ENCODE results near the gene ACAD8.
A peak's percentile ranks its signal among the peaks of the same experiment; 100 is the strongest.
"Not testable (repeated sequence)": the region's sequence is repeated elsewhere in the genome, so short reads cannot be mapped to it uniquely, and the experiment has no call there.

ACAD8 gene

DNA sequence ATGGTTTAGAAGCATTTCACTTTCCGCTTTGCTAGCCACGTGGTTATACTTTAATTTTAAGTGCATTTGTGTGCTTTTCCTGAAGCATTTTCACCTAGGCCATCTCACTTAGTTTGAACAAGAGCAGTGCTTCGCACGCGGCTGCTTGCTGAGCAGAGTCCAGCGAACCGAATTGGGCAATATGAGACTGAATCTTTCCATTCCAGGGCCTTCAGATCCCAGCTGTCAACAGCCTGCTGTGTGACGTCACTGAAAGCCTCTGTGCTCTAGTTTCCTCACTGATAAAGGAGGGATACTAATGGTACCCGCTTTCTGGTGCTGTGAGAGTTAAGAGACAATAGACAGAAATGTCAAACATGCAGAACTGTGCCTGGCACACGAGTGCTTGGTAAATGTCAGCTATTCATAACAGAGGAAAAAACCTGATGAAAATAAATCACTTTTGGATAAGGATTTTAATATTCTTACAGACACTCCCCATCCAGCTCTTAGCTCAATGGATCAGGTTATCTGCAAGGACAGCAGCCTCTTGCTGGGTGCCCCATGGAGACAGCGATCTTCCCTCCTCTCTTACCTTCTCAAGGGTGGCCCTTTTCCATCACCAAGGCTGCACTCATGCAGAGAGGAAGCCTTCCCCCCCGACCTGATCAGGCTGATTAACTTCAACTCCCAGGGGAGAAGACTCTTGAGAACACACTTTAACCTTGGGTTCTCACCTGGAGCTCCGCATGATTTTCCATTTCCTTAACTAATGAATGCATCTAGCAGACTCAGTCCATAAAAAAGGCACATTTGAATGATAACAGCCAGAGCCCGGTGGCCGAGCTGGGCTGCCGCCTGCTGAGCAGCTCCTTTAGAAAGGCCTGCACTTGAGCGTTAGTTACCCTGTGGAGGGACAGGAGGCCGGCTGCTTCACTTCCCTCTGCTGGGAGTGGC is 19.3 kb downstream of the ACAD8 start:
- H3K27ac Mint-ChIP-seq, result no peak overlapping the region

DNA sequence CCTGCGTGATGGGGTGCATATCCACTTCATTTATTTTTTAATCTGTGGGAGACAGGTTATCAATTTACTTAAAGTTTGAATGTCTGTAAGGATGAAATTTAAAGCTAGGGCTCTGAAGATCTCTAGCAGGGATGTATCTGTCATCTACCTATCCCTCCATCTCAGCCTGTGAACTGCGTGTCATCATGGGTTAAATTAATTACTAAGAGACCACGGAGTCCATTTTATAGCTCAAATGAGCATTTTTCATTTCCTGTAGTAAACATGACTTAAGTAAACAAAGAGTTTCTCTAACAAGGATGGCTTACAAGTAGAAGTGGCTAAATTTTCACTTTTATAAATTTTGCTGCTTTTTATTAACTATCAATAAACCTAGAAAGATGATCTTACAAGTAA is 19.9 kb downstream of the ACAD8 start:
- Mint-ChIP-seq H3K4me1 (peaks cover 70% of the 10 kb centered on the region), H3K27me3 (peaks cover 7% of the 10 kb centered on the region), H3K27ac (no peak overlapping the region), H3K4me3 (peak overlapping the region in 1 of 2 donors; percentile 45), H3K9me3 (no peaks in the 10 kb centered on the region)
- DNase-seq (no peak), ATAC-seq (no peak)

More for the DNA sequence above, 19.3 kb downstream of the ACAD8 start:
- Mint-ChIP-seq H3K4me1 (peaks cover 68% of the 10 kb centered on the region), H3K27me3 (peaks cover 7% of the 10 kb centered on the region), H3K9me3 (no peaks in the 10 kb centered on the region), H3K4me3 (peak overlapping the region in 1 of 2 donors; percentile 45)
- DNase-seq (no peak), ATAC-seq (no peak)

DNA sequence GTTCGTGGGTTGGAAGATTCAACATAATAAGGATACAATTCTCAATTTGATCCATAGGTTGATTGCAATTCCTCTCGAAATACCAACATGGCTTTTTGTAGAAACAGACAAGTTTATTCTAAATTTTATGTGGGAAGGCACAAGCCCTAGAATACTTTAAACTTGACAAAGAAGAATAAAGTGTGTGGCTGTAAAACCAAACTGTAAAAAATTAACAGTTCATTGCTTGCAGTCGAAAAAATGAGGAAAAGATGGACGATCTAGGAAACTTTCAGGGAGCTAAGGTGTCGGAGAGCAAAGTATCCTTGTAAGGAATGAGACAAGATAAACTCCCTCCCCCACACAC is 21.8 kb downstream of the ACAD8 start:
- H3K27me3 Mint-ChIP-seq, result peaks cover 7% of the 10 kb centered on the region
- peak overlapping the region; percentile 97 to 98 for H3K27ac Mint-ChIP-seq
- ATAC-seq (no peak), DNase-seq (no peak)
- H3K9me3 Mint-ChIP-seq, result no peaks in the 10 kb centered on the region
- H3K4me3 Mint-ChIP-seq, result peak overlapping the region; percentile 93 to 95
- H3K4me1 Mint-ChIP-seq, result peaks cover 76% of the 10 kb centered on the region

DNA sequence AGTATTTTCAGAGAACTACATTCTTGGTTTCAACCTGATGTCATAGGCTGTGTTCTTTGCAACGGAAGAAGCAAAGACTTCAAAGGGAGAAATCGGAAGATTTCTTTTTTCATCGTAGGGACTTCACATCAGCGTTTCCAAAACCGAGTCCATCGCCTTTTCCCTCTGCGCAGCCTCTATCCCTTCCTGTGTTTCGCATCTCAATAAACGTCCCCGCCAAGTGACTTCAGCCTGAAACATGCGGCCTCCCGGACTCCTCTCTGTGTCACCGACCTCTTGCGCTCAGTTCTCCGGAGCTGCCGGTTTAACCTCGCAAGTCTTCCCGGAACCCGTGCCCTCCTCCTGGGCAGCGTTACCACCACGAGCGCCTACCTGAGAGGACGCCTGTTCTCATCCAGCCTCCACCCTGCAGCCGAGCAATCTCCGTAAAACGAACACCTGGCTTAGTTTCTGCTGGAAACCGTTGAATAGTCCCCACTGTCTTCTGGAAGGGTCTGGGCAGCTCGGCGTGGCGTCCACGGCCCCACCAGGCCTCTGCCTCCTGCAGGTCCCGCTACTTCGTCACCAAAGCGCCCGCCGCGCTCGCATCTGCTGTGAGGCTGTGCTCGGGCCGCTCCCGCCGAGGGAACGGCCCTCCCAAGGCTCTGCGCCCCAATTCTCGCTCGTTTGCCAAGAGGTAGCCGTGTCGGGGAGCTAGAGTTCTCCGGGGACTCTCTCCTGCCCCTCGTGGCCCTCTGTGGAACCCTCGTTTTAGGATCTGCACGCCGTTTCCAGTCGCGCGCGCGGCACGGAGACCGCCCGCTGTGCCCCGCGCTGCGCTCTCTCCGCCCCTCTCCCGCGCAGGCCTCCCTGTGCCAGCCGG is 22.4 kb downstream of the ACAD8 start, which contains the start of gene GLB1L3:
Gene GLB1L3 (plus strand): TSS at position 846 of the 862 bp plus-strand sequence. CDS start 362 bp downstream, outside the sequence.
- H3K27ac Mint-ChIP-seq, result peak within 1 kb of the TSS; percentile 97 to 98
- H3K4me1 Mint-ChIP-seq, result peaks cover 70% of the 10 kb centered on the region
- no peaks in the 10 kb centered on the region for H3K9me3 Mint-ChIP-seq
- peak within 1 kb of the TSS; percentile 93 to 95 for H3K4me3 Mint-ChIP-seq
- peak; percentile 83 to 86 for DNase-seq
- peak; percentile 93 for ATAC-seq
- peaks cover 7% of the 10 kb centered on the region for H3K27me3 Mint-ChIP-seq

DNA sequence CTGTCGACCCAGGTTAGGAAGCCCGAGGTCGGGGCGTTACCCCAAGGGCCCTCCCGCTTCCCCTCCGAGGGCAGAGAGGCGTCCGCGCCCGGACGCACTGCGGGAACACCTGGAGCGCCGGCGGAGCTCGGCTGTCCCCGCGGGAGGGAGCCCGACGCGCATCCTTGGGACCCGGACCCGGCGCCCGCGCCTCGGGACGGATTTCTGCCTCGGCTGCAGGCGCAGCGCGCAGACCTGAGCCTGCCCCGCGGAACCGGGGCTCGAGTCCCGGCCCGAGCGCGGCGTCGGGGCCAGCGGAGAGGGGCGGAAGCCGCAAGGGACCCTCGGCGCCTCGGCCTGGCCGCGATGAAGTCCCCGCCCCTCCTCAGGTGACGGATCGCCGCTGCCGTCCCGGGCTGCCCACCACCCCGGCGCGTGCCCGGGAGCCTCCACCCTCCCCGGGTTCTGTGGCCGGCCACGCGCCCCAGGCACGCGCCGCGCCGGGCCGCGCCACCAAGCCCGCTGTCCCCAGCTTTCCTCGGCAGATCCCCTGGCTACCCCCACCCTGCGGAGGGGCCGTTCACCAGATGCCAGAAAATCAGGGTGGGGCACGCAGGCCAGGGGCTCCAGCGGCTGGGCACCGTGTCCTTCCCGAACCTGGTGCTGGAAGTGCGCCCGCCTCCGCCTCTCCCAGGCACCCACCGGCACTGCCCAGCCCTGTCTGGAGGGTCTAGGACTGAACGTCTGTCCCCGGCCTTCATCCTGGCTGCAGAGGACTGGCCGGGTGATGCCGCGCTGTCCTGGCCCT is 23.2 kb downstream of the ACAD8 start:
- Mint-ChIP-seq H3K4me1 (peaks cover 61% of the 10 kb centered on the region), H3K27me3 (peaks cover 7% of the 10 kb centered on the region), H3K4me3 (peak overlapping the region; percentile 93 to 95), H3K9me3 (no peaks in the 10 kb centered on the region), H3K27ac (peak overlapping the region; percentile 97 to 98)
- DNase-seq, result peak; percentile 29 to 30
- ATAC-seq, result peak; percentile 47

DNA sequence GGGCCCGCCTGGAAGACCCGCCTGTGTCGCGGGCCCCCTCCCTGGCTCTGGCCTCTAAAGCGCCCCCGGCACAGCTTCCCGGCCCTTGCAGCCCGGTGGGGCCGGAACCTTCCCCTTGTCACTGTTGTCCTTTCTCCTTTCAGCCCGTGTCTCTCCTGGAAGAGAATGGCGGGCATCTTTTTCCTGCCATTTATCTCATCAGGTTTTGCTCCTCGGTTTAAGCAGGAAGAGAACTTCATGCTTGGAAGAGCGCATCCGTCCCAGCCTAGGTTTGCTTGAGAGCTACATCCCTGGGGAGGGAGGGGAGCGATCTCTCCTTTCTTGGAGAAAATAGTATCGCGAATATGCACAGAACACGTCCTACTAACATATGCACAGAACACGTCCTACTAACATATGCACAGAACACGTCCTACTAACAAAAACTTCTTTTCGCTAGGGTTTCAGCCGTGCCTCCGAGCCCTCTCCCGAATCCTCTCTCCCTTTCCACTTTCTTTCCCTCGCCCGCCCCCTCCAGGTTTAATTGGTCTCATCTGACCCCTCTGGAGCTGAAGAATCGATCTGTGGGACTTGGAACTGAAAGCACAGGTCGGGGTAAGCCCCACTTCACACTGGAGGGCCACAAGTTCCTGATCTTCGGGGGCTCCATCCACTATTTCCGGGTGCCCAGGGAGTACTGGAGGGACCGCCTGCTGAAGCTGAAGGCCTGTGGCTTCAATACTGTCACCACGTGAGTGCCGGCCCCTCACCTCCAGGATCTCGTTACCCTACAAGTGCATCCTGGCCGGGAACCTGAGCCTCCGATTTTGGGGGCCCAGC is 24.0 kb downstream of the ACAD8 start:
- Mint-ChIP-seq H3K27ac (no peak overlapping the region), H3K4me1 (peaks cover 56% of the 10 kb centered on the region), H3K4me3 (peak overlapping the region; percentile 87 to 89), H3K27me3 (peaks cover 7% of the 10 kb centered on the region), H3K9me3 (no peaks in the 10 kb centered on the region)
- ATAC-seq, result no peak
- DNase-seq, result no peak

DNA sequence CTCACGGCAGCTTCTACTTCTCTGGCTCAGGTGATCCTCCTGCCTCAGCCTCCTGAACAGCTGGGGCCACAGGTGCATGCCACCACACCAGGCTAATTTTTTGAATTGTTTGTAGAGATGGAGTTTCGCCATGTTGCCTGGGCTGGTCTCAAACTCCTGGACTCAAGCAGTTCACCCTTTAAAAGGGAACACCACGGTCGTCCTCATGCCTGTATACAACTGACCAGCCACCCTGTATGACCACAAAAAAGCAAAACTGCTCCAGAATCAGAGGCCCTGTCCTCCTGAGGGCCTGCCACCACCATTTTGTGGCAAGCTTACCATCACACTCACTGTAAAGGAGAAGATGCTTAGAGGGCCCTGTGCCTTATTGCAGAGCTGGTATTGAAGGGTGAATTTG is 25.0 kb downstream of the ACAD8 start:
- DNase-seq, result no peak
- Mint-ChIP-seq H3K4me3 (no peak overlapping the region), H3K27me3 (peaks cover 7% of the 10 kb centered on the region), H3K27ac (no peak overlapping the region), H3K4me1 (peaks cover 47% of the 10 kb centered on the region), H3K9me3 (no peaks in the 10 kb centered on the region)
- no peak for ATAC-seq

DNA sequence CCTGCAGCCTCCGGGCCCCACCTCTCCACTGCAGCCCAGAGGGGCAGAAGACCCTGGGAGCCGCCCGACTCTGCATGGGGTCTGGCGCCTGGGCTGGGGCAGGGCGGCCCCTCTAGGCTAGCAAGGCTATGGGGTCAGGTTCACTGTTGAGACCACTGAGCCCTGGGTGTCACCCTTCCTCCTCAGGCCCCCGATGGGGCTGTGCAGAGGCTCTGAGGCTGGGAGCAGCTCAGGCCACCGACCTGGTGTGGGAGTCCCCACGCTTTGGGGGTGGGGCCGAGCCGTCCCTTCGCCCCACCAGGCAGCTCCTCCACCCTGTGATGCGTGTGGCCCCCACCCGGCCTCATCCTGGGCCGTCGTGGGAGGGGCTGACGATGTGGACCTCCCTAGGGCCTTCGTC is 28.3 kb downstream of the ACAD8 start:
- not testable (repeated sequence) for H3K27me3 Mint-ChIP-seq, DNase-seq, H3K27ac Mint-ChIP-seq, H3K9me3 Mint-ChIP-seq, H3K4me3 Mint-ChIP-seq
- ATAC-seq, result peak; percentile 54
- H3K4me1 Mint-ChIP-seq, result peaks cover 23% of the 10 kb centered on the region

DNA sequence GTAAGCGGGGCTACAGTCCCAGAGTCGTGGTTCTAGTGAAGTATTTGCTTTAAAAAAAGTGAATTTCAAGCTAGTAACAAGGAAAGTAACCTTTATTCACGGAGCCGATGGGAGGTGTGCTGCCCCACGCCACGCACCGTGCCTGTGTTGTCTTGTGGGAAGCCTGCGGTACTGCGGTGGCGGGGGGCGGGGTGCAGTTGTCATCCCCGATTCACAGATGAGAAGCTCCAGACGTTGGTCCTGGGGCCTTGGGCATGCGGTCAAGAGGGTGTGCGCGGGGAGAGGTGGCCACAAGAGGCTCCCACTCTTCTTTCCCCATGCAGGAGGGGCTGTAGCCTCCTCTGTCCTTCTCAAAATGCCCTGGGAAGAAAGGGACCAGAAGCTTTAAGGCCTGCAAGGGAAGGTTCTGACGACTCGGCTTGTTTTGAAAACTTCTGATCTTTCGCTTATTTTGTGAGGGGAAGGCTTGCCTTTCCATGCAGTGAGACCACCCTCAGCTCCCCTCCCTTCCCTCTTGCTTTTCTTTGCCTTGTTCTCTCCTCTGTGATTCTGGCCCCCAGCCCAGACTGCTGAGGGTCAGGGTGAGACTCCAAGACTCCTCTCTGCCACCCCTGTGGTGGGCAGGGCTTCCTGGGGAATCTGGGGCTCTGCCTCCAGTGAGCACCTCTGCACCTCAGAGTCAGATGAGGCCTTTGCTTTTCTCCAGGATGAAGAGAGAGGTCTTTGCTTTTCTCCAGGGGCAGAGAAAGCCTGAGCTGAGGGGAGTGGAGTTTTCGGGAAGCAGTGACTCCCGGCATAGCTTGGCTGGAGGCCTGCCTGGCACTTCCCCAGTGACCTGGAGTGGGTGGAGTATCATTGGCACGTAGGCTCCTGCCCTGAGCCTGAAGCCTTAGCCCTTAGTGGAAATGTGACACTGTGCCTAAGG is 29.0 kb downstream of the ACAD8 start:
- no peak overlapping the region for H3K4me3 Mint-ChIP-seq
- peaks cover 18% of the 10 kb centered on the region for H3K4me1 Mint-ChIP-seq
- peaks cover 2% of the 10 kb centered on the region for H3K27me3 Mint-ChIP-seq
- DNase-seq (no peak), ATAC-seq (no peak)
- no peak overlapping the region for H3K27ac Mint-ChIP-seq
- no peaks in the 10 kb centered on the region for H3K9me3 Mint-ChIP-seq

DNA sequence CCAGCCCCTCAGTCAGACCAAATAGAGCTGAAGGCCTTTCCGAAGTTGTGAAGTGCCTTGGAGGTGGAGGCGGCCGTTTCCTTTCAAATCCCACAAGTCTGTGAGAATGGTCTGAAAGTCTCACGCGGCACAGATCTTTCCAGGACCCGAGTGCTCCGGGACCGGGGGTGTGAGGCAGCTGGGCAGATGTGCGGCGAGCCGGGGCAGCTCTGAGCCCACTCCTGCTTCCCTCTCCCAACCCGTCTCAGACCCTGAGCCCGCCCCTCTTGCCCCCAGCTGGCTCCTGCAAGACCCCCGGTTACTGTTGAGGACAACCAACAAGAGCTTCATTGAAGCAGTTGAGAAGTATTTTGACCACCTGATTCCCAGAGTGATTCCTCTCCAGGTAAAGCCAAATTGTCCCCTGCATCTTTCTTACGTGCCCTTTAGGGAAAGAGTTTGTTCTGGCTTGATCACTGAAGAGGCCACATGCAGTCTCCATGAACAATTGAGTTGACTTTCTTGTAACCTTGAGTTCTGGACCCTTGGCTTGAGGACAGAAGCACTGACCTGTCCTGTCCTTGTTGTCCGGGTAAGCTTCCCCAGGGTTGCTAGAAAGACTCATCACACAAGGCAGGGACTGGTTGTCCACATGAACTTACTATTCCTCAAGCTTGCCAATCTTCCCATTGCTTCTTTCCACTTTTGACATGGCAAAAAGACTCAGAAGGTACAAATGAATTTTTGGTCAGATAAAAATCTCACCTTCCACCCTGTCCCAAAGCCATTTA is 30.3 kb downstream of the ACAD8 start:
- H3K9me3 Mint-ChIP-seq, result no peaks in the 10 kb centered on the region
- H3K27ac Mint-ChIP-seq, result no peak overlapping the region
- H3K4me3 Mint-ChIP-seq, result no peak overlapping the region
- DNase-seq, result no peak
- H3K4me1 Mint-ChIP-seq, result peaks cover 9% of the 10 kb centered on the region
- no peak for ATAC-seq
- no peaks in the 10 kb centered on the region for H3K27me3 Mint-ChIP-seq

DNA sequence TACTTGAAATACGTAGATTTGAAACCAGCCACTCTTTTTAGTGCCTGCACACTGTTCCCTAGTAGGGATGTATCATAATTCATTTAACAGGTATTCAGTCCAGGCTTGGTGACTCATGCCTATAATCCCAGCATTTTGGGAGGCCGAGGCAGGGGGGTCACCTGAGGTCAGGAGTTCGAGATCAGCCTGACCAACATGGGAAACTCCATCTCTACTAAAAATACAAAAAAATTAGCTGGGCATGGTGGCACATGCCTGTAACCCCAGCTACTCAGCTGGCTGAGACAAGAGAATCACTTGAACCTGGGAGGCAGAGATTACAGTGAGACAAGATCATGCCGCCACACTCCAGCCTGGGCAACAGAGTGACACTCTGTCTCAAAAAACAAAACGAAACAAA is 31.0 kb downstream of the ACAD8 start:
- not testable (repeated sequence) for H3K27ac Mint-ChIP-seq, H3K4me1 Mint-ChIP-seq, H3K27me3 Mint-ChIP-seq, DNase-seq, H3K4me3 Mint-ChIP-seq, H3K9me3 Mint-ChIP-seq, ATAC-seq

DNA sequence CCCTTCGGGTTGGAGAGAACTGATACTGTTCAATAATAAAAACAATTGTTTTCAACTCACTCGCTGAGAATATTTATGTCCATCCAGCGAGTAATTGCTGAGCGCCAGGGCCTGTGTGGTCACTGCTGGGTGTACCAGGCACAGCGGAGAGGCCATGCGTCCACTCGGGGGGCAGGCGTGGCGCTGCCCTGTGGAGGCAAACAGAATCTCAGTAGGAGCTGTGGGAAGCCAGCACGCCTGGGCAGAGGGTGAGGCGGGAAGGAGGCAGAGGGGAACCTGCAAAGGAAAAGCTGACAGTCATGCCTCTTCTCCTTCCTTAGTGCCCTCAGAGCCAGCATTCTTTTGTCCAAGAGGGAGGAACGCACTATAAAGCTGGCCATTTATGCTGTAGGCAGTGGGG is 34.2 kb downstream of the ACAD8 start:
- no peak overlapping the region for H3K4me3 Mint-ChIP-seq
- no peaks in the 10 kb centered on the region for H3K4me1 Mint-ChIP-seq
- no peak for DNase-seq
- H3K27me3 Mint-ChIP-seq, result no peaks in the 10 kb centered on the region
- ATAC-seq, result no peak
- no peak overlapping the region for H3K27ac Mint-ChIP-seq
- H3K9me3 Mint-ChIP-seq, result no peaks in the 10 kb centered on the region

DNA sequence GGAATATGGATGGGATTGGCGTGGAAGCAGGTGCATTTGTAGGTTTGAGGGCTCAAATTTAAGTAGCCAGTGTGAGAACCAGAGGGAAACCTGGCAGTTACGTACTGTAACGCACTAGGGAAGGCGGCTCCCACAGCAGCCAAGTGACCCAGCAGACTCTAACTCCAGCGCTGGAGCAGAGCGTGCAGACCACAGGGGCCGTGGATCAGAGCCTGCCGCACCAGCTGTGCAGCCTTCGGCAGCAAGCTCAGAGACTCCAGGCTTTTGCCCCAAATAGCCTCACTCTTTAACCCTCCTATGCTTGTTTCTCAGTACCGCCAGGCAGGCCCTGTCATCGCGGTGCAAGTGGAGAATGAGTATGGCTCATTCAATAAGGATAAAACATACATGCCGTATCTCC is 35.1 kb downstream of the ACAD8 start:
- no peaks in the 10 kb centered on the region for H3K9me3 Mint-ChIP-seq
- no peak for DNase-seq
- no peak for ATAC-seq
- no peaks in the 10 kb centered on the region for H3K27me3 Mint-ChIP-seq
- H3K4me3 Mint-ChIP-seq, result no peak overlapping the region
- no peaks in the 10 kb centered on the region for H3K4me1 Mint-ChIP-seq
- H3K27ac Mint-ChIP-seq, result no peak overlapping the region

Data from stimulated activated naive CD8-positive, alpha-beta T cell treated with anti-CD3 and anti-CD28 coated beads, Interleukin-15, amount 100 ng/mL, for 72 hours (primary cell).